Type B pancreatic cell (in vitro differentiated cells): ENCODE results near the gene BAZ1A. TPM values are rescaled to one million over a fixed set of nuclear protein-coding genes. Genes with fewer than 3 reads are reported as not detected.

Experiments
- DNase-seq: peaks from one replicate; pipeline ENCODE4 v3.0.0; 2021; ENCODE audit warnings: mixed read lengths; ENCODE audit not compliant: unreplicated experiment; ENCODE audit errors: extremely low spot score
- H3K27ac Mint-ChIP-seq: 2 replicates; pipeline ENCODE4 v1.8.0; 2021; ENCODE audit warnings: mild to moderate bottlenecking, mixed read lengths
- H3K27me3 Mint-ChIP-seq: 2 replicates; pipeline ENCODE4 v1.8.0; 2021; ENCODE audit warnings: mixed read lengths
- H3K36me3 Mint-ChIP-seq: 2 replicates; pipeline ENCODE4 v1.8.0; 2021; ENCODE audit warnings: mixed read lengths
- H3K4me1 Mint-ChIP-seq: one replicate; pipeline ENCODE4 v1.8.0; 2021; ENCODE audit warnings: mixed read lengths; ENCODE audit not compliant: unreplicated experiment
- H3K4me3 Mint-ChIP-seq: 2 replicates; pipeline ENCODE4 v1.8.0; 2021; ENCODE audit warnings: mild to moderate bottlenecking, mixed read lengths
- H3K9me3 Mint-ChIP-seq: 2 replicates; pipeline ENCODE4 v1.8.0; 2021; ENCODE audit warnings: mixed read lengths
- long read RNA-seq: library from polyadenylated mRNA; unstranded; transcript quantifications from one replicate; pipeline ENCODE4 v2.0.0, GENCODE V29; 2020
- total RNA-seq: library from RNA; stranded (reverse); gene quantifications from 2 replicates; pipeline ENCODE4 v1.2.1, GENCODE V29; 2021; ENCODE audit warnings: low replicate concordance
- TF ChIP-seq, protein P1 (sequence below): fragments of 200-600 bp; sonication (generic); conservative IDR thresholded peaks from 2 replicates; pipeline ENCODE4 v1.5.0; 2021; ENCODE audit warnings: antibody characterized with exemption, mild to moderate bottlenecking

Gene BAZ1A, protein sequence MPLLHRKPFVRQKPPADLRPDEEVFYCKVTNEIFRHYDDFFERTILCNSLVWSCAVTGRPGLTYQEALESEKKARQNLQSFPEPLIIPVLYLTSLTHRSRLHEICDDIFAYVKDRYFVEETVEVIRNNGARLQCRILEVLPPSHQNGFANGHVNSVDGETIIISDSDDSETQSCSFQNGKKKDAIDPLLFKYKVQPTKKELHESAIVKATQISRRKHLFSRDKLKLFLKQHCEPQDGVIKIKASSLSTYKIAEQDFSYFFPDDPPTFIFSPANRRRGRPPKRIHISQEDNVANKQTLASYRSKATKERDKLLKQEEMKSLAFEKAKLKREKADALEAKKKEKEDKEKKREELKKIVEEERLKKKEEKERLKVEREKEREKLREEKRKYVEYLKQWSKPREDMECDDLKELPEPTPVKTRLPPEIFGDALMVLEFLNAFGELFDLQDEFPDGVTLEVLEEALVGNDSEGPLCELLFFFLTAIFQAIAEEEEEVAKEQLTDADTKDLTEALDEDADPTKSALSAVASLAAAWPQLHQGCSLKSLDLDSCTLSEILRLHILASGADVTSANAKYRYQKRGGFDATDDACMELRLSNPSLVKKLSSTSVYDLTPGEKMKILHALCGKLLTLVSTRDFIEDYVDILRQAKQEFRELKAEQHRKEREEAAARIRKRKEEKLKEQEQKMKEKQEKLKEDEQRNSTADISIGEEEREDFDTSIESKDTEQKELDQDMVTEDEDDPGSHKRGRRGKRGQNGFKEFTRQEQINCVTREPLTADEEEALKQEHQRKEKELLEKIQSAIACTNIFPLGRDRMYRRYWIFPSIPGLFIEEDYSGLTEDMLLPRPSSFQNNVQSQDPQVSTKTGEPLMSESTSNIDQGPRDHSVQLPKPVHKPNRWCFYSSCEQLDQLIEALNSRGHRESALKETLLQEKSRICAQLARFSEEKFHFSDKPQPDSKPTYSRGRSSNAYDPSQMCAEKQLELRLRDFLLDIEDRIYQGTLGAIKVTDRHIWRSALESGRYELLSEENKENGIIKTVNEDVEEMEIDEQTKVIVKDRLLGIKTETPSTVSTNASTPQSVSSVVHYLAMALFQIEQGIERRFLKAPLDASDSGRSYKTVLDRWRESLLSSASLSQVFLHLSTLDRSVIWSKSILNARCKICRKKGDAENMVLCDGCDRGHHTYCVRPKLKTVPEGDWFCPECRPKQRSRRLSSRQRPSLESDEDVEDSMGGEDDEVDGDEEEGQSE (N-terminal part only)
- 27.0 and 28.2 TPM in 2 replicates for total RNA-seq
- long read RNA-seq, partial matches to known transcripts: 9 of 10 reads
- long read RNA-seq, other reads (novel, unspliced or antisense): 1 of 10 reads

DNA sequence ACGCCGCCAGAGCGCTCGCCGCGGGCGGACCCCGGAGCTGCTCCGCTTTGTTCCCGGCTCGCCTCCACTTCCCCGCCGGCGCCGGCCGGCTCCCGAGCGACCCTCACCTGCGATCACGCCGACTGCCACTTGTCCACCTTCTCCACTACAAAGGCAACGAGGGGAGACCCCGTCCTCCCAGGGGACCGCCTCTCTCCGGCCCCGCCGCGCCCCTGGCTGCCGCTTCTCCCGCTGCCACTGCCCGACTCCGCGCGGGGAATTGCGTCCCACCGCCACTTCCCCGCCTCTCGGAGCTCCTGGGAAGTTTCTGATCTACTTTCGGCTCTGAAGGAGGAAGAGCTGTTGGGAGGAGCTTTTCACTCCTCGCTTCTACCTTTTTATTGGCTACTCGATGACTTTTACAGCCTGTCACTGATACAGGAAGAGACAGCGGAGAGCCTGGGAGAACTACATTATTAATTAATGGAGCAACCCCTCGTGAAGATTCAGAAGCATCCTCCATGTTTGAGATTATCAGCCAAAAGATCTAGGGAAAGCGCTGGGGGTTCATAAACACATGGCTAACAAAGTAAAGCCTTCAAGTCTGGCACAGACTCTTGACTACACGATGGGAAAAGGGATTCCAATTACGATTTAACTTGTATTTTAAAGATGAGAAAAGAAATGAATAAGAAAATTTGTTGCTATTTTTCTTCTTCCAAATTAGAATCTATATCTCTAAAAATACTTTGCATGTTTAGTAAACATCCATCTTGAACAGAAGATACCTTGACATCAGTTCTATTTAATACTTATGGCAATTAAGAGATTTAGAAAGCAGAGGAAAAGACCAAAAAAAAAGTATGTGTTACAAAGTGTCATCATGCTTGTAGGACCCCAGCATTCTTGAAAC, at the start of gene BAZ1A:
Gene BAZ1A, minus strand, starts transcription at position 330 of the 892 bp plus-strand sequence. CDS start 756 bp downstream, outside the sequence.
- TF ChIP-seq, protein P1, sequence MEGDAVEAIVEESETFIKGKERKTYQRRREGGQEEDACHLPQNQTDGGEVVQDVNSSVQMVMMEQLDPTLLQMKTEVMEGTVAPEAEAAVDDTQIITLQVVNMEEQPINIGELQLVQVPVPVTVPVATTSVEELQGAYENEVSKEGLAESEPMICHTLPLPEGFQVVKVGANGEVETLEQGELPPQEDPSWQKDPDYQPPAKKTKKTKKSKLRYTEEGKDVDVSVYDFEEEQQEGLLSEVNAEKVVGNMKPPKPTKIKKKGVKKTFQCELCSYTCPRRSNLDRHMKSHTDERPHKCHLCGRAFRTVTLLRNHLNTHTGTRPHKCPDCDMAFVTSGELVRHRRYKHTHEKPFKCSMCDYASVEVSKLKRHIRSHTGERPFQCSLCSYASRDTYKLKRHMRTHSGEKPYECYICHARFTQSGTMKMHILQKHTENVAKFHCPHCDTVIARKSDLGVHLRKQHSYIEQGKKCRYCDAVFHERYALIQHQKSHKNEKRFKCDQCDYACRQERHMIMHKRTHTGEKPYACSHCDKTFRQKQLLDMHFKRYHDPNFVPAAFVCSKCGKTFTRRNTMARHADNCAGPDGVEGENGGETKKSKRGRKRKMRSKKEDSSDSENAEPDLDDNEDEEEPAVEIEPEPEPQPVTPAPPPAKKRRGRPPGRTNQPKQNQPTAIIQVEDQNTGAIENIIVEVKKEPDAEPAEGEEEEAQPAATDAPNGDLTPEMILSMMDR: peak; percentile 55
- peaks cover 17% of the 10 kb centered on the region for H3K4me1 Mint-ChIP-seq
- peak within 1 kb of the TSS; percentile 100 for H3K27ac Mint-ChIP-seq
- DNase-seq: peak; percentile 83
- peak within 1 kb of the TSS; percentile 99 for H3K4me3 Mint-ChIP-seq
- no peaks in the 10 kb centered on the region for H3K9me3 Mint-ChIP-seq
- no peaks in the 10 kb centered on the region for H3K27me3 Mint-ChIP-seq
- peaks cover 4% of the 10 kb centered on the region for H3K36me3 Mint-ChIP-seq

DNA sequence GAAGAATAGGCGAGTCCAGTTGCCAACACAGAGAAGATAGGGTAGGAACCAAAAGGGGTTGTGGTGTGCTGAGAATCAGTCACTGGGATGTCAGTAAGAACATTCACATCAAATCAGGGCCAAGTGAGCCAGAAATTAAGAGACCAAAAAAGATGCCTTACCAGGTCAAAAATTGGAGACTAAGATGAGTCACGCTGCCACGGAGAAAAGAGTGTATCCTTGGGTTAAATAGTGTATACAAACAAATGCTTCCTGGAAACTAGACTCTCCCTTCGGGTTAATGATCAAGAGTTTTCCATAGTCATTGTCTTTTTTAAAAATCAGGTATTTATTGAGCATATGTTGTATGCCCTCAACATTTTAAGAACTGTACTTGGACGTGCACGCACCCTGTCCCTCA, 45.2 kb upstream of the BAZ1A start:
- TF ChIP-seq, protein P1: no peak
- H3K36me3 Mint-ChIP-seq: no peaks in the 10 kb centered on the region
- no peaks in the 10 kb centered on the region for H3K4me1 Mint-ChIP-seq
- no peak overlapping the region for H3K4me3 Mint-ChIP-seq
- DNase-seq: no peak
- no peaks in the 10 kb centered on the region for H3K27me3 Mint-ChIP-seq
- H3K9me3 Mint-ChIP-seq: no peaks in the 10 kb centered on the region
- no peak overlapping the region for H3K27ac Mint-ChIP-seq

DNA sequence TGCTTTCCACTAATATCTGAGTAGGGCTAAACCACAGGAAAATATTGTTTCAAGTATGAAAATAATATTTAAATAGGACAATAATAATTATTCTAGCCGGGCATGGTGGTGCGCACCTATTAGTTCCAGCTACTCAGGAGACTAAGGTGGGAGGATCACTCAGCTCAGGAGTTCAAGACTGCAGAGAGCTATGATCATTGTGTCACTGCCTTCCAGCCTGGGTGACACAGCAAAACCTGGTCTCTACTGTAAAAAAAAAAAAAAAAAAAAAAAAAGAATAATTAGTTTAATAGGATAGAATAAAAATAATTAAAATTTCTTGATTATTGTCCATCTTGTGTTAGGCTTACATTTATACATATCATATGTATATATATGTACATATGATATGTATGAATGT, 38.5 kb upstream of the BAZ1A start:
- no peaks in the 10 kb centered on the region for H3K36me3 Mint-ChIP-seq
- TF ChIP-seq, protein P1: no peak
- H3K4me1 Mint-ChIP-seq: no peaks in the 10 kb centered on the region
- DNase-seq: no peak
- H3K4me3 Mint-ChIP-seq: no peak overlapping the region
- no peaks in the 10 kb centered on the region for H3K27me3 Mint-ChIP-seq
- no peak overlapping the region for H3K27ac Mint-ChIP-seq
- no peaks in the 10 kb centered on the region for H3K9me3 Mint-ChIP-seq

DNA sequence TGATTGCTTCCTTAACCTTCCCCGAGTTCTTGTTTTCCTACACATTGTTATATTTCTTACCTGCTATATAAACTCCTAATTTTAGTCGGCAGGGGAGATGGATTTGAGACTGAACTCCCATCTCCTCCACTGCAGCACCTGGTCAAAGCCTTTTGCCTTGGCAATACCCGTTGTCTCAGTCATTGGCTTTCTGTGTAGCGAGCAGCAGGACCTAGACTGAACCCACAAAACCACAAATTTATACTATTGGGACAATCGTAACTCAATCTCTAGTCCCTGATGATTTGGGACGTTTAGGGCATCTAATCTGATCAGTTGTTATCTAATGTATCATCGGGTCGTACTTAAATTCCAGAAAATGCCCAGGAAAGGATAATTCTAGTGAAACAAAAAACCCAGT, 37.8 kb upstream of the BAZ1A start:
- Mint-ChIP-seq H3K4me3 (no peak overlapping the region), H3K27me3 (no peaks in the 10 kb centered on the region), H3K36me3 (no peaks in the 10 kb centered on the region), H3K4me1 (no peaks in the 10 kb centered on the region), H3K9me3 (no peaks in the 10 kb centered on the region), H3K27ac (no peak overlapping the region)
- DNase-seq: no peak
- TF ChIP-seq, protein P1: no peak
